LoVo (cell line): Measurements from ENCODE around the gene GPX2.

Experiments
- DNase-seq: peaks from one replicate; pipeline ENCODE4 v3.0.0-alpha.2; 2016; ENCODE audit warnings: low spot score

Gene GPX2

DNA sequence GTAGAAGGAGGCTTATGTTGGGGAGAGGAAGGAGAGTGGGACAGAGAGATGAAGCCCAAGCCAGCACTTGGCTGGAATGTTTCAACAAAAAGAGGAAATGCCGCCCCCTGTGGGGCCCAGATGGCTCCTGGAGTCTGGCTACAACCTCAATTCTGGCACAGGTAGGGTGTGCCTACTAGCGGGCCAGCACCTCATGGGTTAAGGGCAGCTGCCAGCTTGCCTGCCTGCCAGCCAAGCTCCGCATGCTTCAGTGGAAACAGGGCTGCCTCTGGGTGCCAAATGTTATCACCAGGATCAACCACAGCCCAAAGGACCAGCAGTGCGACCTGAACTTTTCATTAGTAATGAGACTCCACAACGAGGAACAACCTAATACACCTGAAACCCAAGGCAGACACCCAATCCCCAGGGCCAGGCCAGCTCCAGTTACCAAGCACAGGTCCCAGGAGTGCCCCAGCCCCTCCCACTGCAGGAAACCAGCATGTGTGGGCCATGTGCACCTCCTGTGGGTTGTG lies 18.3 kb upstream of the GPX2 start:
- DNase-seq = no peak

DNA sequence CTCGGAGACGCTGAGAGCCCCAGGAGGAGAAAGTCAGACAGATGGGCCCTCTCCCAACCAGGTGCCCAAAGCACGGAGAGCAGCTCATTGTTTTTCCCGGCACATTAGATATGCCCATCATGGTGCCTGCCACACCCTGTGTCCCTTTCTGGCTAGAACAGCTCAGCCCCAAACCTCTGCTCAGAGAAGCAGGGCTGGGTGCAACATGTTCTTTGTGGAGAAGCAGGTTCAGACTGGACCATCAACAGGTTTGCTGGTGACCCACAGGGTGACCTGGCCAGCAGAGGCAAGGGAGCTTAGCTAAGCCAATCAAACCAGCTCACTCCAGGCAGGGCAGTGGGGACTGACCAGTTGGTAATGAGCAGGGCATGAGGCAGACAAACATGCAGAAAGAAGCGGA lies 16.2 kb upstream of the GPX2 start:
- DNase-seq = no peak

DNA sequence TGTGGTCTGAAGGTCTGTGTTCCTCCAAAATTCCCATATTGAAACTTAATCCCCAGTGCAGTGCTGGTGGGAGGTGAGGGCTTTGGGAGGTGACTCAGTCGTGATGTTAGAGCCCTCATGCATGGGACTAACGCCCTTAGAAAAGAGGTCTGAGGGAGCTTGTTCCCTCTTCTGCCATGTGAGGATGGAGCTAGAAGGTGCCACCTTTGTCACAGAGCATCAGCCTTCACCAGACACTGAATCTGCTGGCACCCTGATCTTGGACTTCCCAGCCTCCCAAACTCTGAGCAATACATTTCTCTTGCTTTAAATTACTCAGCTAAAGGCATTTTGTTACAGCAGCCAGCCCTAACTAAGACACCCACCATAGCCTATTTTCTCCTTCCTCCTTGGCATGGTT lies 15.7 kb upstream of the GPX2 start:
- no peak for DNase-seq

DNA sequence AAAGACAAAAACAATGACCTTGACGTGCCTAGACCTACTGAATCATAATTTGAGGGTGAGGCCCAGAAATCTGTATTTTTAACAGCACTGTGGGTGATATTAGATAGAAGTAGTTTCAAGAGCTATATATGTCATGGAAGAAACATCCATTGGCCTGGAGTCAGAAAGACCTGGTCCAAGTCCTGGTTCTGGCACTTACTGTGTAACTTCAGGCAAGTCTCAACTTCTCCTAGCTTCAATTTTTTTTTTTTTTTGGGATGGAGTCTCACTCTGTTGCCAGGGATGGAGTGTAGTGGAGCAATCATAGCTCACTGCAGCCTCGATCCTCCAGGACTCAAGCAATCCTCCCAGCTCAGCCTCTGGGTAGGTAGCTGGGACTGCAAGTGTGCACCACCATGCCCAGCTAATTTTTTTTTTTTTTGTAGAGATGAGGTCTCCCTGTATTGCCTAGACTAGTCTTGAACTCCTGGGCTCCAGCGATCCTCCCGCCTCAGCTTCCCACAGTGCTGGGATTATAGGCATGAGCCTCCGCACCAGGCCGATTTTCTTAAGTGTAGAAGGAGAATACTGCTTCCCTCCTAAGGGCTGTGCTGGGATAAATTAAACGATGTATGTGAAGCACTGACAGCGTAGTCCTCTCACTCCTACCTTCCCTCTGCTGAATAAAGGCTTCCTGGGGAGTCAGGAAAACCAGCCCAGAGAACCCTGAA lies 14.3 kb upstream of the GPX2 start:
- DNase-seq = no peak

DNA sequence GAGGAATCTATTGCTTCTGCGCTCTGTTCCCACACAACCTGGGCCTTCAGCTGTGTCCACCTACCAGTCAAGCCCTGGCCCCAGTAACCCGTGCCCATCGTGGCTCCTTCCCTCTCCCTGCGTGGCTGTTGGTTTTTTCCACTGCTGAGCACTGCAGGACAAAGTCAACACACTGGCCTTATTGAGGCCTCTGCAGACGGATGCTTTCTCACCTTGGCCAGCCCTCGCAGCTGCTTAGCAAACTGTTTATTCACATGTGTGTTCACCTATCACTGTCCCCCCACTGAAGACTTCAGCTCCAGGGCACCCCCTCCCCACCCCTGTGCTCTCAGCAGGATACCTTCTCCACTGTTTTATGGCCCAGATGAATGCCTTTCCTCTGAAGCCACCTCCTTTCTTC lies 12.8 kb upstream of the GPX2 start:
- DNase-seq = no peak

DNA sequence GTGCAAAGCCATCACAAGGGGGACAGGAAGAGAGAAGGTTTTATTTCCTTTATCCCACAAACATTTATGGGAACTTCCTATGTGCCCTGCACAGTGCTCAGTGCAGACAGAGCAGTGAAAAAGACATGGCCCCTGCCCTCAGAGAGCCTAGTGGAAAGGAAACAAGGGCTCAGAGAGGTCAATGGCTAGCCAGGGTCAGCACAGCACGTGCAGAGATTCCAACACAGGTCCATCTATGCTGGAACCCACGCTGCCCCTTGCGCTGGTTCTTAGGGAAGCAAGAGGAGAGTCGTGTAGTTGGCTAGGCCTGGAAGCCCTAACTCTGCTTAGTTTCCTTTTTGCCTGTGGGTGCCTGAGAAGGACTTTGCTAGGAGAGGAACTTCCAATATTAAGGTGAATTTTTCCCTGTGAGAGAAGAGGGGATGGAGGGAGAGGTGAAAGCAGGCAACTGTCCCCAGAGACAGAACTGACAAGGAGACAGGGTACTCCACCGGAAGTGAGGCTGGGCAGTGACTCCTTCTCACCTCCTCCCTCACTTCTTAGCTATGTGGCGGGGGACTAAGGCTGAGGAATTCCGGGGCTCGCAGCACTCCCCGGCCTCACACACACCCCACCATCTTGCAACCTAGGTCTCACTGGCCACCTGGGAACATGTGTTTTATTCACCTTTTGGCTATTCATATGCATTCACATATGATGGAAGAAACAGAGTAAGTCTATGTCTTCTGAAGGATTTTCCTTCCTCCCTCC lies 12.1 kb upstream of the GPX2 start:
- DNase-seq = no peak

DNA sequence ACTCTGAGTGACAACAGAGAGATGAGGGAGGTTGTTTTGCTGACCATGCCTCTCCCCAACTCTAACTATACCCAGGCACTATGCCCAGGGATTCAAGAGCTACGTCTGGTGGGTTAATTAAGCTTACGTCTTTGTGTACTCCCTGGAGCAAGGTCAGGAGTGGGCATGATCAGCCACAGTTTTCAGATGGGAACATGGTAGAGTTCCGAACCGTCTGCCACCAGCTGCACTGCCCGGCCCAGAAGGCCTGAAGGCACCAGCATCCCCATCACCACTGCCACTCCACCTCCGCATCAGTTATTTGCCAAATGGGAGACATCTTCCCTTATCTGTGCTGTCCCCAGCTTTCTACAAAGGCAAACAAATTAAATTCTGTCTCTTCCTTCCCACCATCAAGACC lies 11.1 kb upstream of the GPX2 start:
- no peak for DNase-seq

DNA sequence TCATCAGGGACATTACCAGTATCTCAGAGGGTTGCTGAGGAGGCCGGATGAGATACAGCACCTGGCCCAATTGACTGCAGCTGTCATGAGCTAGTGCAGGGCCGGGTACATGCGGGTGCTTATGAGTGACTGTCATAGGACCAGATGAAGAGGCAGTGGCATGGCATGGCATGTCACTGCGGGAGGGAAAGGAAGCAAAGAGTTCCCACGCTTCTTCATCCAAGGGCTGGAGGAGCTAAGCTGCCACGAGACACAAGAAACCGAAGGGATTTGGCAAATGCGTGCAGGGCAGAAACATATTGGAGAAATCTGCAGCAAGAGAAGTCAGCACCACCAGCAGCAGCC lies 10.7 kb upstream of the GPX2 start:
- DNase-seq = no peak

DNA sequence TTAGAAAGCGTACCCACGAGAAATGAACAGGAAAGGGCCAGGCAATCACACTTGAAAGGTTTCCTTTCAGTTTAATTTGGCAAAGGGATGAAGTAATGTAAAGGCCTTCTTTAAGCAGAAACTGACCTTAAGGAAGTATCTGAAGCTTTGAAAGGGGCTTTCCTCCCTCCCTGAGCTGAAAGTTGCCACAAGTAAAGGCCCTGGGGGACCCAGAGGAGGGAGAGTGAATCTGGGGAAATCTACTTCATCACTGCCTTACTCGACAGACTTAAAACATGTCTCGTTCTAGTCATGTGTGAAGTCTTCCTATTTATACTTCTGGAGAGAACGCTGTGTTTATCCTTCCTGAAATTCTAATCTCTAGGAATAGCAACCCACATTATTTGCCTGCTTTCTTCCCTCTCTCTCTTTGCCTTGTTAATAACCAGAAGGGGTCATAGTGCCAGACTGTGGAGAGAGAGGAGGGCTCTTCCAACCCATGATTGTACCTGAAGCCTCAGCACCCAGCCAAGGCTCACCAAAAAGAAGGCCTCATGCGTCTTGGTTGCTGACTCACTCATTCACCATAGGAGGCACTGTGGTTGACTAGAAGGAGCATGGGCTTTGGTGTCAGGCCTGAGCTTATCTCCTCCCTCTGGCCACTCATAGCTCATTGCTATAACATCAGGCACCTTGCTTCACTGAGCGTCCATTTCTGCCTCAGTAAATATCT lies 10.2 kb upstream of the GPX2 start:
- DNase-seq = no peak

DNA sequence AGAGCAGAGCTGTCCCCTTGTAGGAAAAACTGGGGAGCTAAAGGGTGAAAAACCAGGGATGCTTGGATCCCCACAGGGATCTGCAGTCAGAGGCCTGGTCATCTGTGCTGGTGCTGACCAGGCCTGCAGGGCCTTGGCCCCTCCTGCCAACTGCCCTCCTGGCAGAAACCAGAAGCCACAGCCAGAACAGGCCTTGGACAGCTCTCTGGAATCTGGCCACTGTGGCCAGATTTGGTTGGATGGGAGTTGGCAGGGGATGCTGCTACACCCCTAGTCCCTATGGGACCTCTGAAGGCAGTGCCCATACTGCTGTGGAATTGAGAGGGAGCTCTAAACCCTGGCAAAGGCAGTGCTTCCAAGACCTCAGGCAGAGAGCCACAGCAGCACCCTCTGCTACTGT lies 9.2 kb upstream of the GPX2 start:
- no peak for DNase-seq

DNA sequence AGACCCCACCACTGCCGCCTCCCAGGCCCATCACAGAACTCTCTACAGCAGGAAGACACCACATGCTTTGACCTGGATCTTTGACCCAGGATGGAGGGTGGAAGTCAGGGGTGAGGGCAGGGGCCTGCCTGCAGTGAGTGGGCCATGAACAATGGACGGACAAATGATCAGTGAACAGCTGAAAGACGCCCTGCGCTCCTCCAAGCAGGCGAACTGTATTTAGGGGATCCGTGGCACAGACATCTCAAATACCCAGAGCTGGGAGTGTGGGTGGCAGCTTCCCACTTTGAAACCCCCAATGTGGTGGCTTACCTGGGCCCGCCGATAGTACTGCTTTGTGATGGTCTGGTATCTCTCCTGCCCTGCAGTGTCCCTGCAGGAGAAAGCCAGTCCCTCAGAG lies 8.7 kb upstream of the GPX2 start:
- DNase-seq = no peak

DNA sequence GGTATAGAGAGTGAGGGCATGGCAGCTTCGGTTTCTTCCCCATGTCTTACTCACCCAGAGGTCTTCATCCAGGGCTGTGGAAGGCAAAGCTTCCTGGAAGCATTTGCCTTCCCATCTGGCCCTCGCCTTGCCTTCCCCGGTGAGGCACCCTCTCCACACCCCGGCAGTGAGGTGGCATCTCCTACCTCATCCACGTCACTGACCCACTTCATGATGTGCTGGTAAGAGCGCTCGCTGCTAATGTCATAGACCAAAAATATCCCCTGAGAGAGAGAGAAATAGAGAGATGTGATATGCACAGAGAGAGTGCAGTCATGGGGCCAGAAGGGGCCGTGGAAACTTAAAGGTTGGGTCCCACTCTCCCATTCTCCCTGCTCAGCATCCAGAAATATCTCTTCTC lies 8.3 kb upstream of the GPX2 start:
- DNase-seq = no peak

DNA sequence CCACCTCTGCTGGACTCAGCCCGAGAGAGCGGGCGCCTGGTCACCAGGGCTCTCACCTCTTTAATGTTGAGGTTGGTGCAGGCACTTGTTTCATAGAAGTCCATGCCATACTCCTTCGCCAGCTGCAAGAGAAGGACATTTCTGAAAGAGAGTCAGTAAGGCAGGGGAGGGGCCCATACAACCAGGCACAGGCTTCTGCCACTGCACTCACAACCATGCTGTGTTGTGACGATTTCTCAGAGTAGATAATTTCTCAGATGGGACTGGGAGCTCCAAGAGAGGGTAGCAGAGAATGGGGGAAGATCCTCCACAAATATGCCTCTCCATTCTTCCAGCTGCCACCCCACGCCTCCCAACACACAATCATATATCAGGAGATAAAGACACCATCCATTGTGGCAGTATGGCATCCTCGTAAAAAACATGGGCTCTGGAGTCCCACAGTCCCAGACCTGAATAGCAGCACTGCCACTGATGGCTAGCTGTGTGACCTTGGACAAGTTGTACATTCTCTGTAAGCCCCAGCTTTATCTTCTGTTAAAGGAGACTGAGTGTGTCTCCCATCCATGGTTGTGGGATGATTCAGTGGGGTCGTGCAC lies 6.2 kb upstream of the GPX2 start:
- no peak for DNase-seq

DNA sequence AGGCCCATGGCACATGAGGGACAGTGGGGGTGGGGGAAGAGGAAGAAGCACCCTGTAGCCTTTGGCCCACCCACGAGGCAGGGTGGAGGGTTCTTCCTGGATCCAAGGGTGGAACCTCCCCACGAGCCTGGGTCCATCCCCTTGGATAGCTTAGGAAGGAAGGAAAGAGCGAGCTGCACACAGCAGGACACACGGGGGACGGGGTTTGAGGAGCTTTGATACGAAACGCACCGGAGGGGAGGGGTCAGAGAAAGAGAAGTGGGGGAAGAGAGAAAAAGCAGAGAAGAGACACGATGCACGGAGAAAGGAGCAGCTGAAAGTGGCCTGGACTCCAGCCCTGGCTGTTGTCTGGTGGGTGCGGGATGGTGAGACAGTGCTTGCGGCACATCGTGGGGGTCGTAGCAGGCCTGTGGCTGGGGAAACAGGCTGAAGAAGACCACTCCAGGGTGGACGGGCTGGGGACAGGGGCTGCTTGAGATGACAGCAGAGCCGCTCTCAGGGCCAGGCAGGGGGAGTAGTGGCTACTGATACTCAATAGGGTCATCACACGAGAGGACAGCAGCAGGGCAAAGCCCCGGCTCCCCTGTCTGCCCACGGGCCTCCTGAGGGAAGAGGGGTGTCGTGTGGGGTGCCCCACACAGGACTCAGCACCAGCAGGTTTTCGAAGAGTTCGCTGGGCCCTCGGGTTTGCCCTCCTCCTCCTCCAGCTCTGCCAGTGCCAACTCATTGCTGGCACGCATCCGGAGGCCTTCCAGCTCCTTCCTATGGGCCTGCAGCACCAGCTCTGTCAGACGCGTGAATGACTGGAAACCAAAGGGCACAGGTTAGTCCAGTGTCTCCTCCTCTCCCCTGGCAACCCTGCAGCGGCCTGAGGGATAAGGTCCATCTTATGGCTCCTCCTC lies 5.4 kb upstream of the GPX2 start:
- DNase-seq = no peak

DNA sequence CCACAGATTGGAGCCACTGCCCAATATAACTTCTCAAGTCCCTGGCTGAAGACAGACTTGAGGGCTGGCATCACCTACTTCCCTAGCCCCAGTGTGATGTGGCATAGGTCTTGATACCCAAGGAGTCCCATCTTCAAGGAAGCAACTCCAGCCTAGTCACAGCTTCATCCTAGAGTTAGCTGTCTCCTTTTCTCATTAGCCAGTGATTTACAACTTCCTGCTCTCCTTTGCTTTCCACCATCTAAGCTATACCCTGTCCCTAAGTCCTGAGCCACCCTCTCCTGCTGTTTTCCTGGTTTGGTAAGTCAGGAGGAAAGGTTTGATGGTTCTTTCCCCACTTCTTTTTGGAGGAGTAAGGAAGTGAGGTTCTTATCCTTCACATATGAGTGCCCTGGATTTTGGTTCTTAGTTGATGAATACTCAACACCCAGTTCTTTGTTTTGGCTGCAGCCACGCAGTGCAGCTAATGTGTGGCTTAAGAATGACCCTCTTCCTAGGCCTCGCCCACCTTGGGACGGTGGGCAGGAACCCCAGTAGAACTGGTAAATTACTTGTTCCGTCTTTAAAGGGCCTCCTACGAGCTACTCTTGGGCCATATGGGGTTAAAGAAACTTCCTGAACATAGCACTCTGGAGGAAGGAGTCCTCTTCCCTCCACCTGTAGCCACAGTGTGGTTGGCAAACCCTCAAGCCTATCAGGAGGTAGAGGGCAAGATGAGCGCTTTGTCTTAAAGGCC lies 3.9 kb upstream of the GPX2 start:
- DNase-seq = no peak

DNA sequence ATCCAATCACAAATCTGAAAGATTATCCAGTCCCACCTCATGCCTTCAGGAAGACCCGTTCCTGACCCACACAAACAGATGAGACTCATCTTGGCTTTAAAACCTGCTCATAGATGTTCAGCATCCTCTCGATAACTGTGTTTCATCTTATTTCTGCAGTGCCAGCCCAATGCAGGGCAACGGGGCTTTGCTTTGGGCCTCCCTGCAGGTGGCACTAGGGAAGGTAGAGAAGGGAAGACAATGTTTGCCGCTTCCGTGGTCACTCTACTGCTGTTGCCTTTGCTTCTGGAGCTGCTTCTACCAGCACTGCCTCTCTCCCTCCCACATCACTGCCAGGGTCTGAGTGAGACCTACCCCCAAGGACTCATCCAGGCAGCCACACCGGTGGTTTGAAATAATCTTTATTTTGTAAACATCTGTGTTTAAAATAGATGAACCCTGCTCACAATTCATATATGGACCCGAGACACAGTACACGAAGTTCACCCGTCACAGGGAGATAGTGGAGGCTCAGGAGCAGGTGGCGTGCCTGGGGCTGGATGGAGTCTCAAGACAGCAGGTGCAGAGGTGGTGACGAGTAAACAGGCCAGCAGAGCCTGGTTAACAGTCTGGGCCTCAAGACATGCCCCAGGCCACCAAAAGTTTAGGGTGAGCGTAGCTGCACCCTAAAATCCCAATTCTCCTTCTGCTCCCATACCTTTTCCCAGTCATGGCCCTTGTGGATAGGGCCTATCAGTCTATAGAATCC lies 3.1 kb upstream of the GPX2 start:
- no peak for DNase-seq

DNA sequence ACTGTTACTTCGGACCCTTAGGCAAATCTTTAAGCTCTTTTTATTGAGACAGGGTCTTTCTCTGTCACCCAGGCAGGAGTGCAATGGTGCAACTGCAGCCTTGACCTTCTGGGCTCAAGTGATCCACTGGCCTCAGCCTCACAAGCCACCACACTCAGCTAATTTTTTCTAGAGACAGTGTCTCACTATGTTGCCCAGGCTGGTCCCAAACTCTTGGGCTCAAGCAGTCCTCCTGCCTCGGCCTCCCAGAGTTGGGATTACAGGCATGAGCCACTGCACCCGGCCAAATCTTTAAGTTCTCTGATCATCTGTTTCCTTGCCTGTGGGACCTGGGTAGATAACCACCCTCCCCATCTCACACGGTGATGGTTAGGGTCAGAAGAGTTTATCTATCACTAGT lies 2.3 kb upstream of the GPX2 start:
- DNase-seq = no peak

DNA sequence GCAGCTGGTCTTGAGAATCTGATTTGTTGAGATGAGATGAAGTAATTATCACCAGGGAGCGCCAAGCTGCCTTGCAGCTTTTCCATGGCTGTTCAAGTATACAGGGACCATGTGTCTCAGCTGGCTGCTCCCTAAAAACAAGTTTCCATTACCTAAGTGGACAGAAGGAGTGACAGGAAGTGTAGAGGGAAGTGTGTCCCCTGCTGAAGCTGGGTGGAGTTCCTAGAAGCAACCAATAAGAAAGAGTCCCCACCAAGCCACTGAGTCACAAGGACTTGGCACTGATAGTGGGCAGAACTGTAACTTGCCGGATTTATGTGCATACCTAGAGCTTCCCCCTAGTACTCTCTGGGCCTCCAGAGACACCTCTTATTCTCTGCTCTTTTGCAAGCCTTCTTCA lies 1.5 kb upstream of the GPX2 start:
- DNase-seq = peak; percentile 23

DNA sequence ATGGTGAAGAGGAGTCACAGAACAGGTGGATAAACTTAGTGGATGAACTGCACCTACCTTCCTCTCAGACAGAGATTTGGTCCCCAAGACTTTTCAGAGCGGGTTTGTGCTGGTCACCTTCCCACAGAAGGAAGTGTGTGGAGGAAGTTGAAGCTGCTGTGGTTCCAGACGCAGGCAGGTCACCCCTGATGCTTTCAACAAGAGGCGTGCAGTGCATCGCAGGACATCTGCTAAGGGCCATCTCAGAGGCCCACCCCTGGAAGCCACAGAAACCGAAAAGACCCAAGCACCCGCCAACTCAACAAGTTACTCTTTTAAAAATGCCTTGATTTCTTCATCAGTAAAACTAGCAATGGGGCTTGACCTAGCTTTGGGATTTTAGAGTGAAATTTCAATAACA lies 1.0 kb upstream of the GPX2 start:
- no peak for DNase-seq

DNA sequence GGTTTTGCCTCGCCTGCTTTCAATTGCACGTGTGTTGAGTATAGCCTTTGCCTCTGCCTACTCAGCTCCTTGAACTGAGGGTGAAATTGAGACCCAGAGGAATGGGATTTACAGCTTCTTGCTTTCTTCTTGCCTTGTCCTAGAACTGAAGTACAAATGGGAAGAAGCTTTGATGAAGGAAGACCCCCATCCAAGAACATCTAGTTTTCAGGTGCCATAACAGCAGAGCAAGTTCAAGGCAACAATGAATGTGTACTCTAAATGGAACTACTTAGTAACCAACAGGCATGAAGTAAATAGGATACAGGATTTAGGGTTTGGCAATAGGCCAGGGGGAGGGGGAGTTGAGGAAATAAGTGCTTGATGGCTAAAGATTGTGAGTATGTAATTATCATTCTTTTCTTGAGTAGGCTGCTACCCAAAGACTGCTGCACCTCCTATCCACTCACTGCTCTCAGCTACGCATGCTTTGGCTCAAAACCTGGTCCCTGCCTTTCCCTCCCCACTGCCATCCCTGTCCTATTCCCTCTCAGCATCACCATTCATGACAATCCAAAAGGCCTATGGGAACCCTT lies 2.1 kb downstream of the GPX2 start:
- no peak for DNase-seq
